Measurements from ENCODE around the gene TLCD3A. TPM values are rescaled to one million over a fixed set of nuclear protein-coding genes. Genes with fewer than 3 reads are reported as not detected.

The TLCD3A gene
- 1 to 10 TPM in 2 of 3 donors, under 1 TPM in 1; 0.75 to 3.1 (median 1.8) TPM for total RNA-seq
- 1.1 TPM for total RNA-seq (2013)

DNA sequence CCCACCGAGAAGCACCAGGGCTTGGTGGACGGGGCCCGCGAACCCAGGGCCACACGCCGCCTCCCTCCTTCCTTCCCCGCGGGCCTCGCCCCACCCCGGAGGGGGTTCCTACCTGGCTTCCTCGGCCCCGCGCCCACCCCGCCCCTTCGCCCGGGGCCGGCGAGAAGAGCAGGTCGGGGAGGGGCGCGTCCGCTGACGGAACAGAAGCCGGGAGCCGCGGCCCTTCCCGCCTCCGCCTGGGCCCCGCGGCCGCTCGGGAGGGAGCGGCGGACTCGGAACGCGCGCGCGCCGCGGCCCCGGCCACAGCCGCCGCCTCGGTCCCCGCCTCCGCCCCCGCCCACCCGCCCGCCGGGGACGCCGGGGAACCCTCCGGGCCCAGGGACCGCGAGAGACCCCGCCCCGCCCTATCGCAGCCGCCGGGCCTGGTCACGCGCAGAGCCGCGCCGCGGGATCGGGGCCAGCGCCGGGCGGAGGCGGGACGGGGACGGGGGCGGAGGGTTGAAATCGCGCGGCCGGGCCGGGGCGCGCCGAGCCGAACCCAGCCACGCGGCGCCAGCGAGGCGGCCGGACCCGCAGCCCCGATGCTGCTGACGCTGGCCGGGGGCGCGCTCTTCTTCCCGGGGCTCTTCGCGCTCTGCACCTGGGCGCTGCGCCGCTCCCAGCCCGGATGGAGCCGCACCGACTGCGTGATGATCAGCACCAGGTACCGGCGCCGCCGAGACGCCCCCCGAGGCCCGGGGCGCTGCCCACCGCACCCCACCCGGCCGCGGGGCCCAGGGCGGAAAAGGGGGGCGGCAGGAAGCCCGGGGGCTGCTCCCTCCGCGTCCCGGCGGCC is at the start of gene TLCD3A:
TLCD3A (plus strand) TSS at position 530 of the 835 bp plus-strand sequence; CDS start at position 582, 52 bp downstream.
- H3K4me3 ChIP-seq (ENCODE audit: low read length), result peak within 1 kb of the TSS; percentile 38
- Mint-ChIP-seq H3K4me1 (peaks cover 8 to 19% of the 10 kb centered on the region in 2 donors), H3K9me3 (no peaks in the 10 kb centered on the region), H3K36me3 (no peaks in the 10 kb centered on the region), H3K27ac (peak within 1 kb of the TSS in 1 of 2 donors; percentile 56), H3K27me3 (ENCODE audit: low read depth in 2 of 2) (no peaks in the 10 kb centered on the region), H3K4me3 (peak within 1 kb of the TSS; percentile 94)
- peaks cover 12% of the 10 kb centered on the region for H3K4me1 ChIP-seq (ENCODE audit: control insufficient read depth, insufficient read depth, low read length)
- no peaks in the 10 kb centered on the region for H3K36me3 ChIP-seq (ENCODE audit: control insufficient read depth, insufficient read depth, low read length)
- WGBS (ENCODE audit: insufficient coverage), result under 1% methylated on average over 126 of the region's 126 CpGs
- H3K9me3 ChIP-seq (ENCODE audit: control insufficient read depth, insufficient read depth, low read length), result no peaks in the 10 kb centered on the region
- DNase-seq, result peak; percentile 30 to 65
- peak; percentile 71 to 82 (median 82) for ATAC-seq
- no peak within 1 kb of the TSS for H3K27ac ChIP-seq (ENCODE audit: low read length)
- TF ChIP-seq, protein P1, sequence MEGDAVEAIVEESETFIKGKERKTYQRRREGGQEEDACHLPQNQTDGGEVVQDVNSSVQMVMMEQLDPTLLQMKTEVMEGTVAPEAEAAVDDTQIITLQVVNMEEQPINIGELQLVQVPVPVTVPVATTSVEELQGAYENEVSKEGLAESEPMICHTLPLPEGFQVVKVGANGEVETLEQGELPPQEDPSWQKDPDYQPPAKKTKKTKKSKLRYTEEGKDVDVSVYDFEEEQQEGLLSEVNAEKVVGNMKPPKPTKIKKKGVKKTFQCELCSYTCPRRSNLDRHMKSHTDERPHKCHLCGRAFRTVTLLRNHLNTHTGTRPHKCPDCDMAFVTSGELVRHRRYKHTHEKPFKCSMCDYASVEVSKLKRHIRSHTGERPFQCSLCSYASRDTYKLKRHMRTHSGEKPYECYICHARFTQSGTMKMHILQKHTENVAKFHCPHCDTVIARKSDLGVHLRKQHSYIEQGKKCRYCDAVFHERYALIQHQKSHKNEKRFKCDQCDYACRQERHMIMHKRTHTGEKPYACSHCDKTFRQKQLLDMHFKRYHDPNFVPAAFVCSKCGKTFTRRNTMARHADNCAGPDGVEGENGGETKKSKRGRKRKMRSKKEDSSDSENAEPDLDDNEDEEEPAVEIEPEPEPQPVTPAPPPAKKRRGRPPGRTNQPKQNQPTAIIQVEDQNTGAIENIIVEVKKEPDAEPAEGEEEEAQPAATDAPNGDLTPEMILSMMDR (IDR thresholded peaks at IDR 0.05), result no peak
- H3K27me3 ChIP-seq (ENCODE audit: control insufficient read depth, insufficient read depth, low read length), result no peaks in the 10 kb centered on the region
- intact Hi-C loops (cut with micrococcal nuclease), result loop anchor here (2.0 kb wide), 1 partner anchor 19 kb away; no protein-coding TSS in a partner anchor

DNA sequence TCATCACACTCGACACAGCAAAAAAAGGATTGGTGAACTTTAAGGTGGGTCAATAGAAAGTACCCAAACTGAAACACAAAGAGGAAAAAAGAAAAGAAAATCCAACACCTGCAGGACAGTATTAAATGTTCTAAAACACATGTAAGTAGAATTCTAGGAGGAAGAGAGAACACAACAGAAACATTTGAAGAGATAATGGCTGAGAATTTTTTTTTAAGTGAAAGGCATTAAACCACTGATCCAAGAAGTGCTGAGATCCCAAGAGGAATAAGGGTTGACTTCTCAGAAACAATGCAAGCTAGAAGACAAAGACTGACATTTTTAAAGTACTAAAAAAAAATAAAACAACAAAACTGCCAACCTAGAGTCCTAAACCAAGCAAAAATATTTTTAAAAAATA is 49.4 kb upstream of the TLCD3A start:
- Mint-ChIP-seq H3K9me3 (no peaks in the 10 kb centered on the region), H3K4me3 (no peak overlapping the region), H3K27me3 (ENCODE audit: low read depth in 2 of 2) (no peaks in the 10 kb centered on the region), H3K36me3 (no peaks in the 10 kb centered on the region), H3K4me1 (peaks cover 19 to 20% of the 10 kb centered on the region in 2 donors), H3K27ac (peak overlapping the region in 1 of 2 donors; percentile 9)
- ATAC-seq (no peak), DNase-seq (no peak)
- peaks cover 9% of the 10 kb centered on the region for H3K36me3 ChIP-seq (ENCODE audit: control insufficient read depth, insufficient read depth, low read length)
- no peak overlapping the region for H3K4me3 ChIP-seq (ENCODE audit: low read length)
- no peaks in the 10 kb centered on the region for H3K9me3 ChIP-seq (ENCODE audit: control insufficient read depth, insufficient read depth, low read length)
- TF ChIP-seq, protein P1 (IDR thresholded peaks at IDR 0.05), result no peak
- no CpG with 5 or more reads among the region's 1 CpG for WGBS (ENCODE audit: insufficient coverage)
- H3K27me3 ChIP-seq (ENCODE audit: control insufficient read depth, insufficient read depth, low read length), result no peaks in the 10 kb centered on the region
- intact Hi-C loops (cut with micrococcal nuclease), result no loop called here
- H3K4me1 ChIP-seq (ENCODE audit: control insufficient read depth, insufficient read depth, low read length), result no peaks in the 10 kb centered on the region
- no peak overlapping the region for H3K27ac ChIP-seq (ENCODE audit: low read length)

DNA sequence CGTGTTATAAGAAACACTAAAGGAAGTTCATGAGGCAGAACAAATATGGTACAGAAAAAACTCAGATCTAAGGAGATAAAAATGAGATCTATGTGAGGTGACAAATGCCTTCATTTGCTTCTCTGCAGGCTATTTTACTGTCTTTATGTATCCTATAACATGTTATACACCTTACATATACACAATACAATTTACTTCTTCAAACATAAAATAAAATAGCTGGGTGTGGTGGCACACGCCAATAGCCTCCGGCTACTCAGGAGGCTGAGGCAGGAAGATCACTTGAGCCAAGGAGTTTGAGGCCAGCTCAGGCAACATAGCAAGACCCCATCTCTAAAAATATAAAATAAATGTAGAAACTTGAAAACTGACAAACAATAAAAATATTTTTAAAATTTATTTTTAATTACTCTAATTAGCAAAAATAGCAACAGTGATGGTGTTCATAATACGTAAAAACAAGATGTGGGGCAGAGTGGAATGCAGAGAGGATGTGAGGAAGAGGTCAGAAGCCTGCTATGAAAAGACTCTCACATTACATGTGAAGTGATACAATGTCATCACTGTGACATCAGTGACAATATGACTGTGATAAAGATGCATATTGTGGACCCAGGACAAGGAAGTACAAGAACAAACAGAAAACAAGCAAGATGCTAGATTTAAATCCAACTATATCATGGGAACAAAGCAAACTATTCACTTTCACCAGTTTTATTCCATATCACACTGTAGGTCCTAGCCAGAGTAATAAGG is 48.7 kb upstream of the TLCD3A start:
- H3K36me3 ChIP-seq (ENCODE audit: control insufficient read depth, insufficient read depth, low read length), result peaks cover 12% of the 10 kb centered on the region
- no peak for DNase-seq
- H3K4me3 Mint-ChIP-seq, result no peak overlapping the region
- no peaks in the 10 kb centered on the region for H3K9me3 Mint-ChIP-seq
- no peaks in the 10 kb centered on the region for H3K4me1 ChIP-seq (ENCODE audit: control insufficient read depth, insufficient read depth, low read length)
- H3K27me3 Mint-ChIP-seq (ENCODE audit: low read depth in 2 of 2), result no peaks in the 10 kb centered on the region
- no peak overlapping the region for H3K4me3 ChIP-seq (ENCODE audit: low read length)
- no peaks in the 10 kb centered on the region for H3K9me3 ChIP-seq (ENCODE audit: control insufficient read depth, insufficient read depth, low read length)
- TF ChIP-seq, protein P1 (IDR thresholded peaks at IDR 0.05), result no peak
- WGBS (ENCODE audit: insufficient coverage), result 76% methylated on average over 4 of the region's 4 CpGs
- peaks cover 19 to 20% of the 10 kb centered on the region in 2 donors for H3K4me1 Mint-ChIP-seq
- no peak overlapping the region for H3K27ac Mint-ChIP-seq
- H3K27ac ChIP-seq (ENCODE audit: low read length), result no peak overlapping the region
- no peaks in the 10 kb centered on the region for H3K36me3 Mint-ChIP-seq
- ATAC-seq, result no peak
- intact Hi-C loops (cut with micrococcal nuclease), result no loop called here
- H3K27me3 ChIP-seq (ENCODE audit: control insufficient read depth, insufficient read depth, low read length), result no peaks in the 10 kb centered on the region

All from natural killer cell (primary cell).